ENCODE measurements around the gene NGEF.
A peak's percentile ranks its signal among the peaks of the same experiment; 100 is the strongest.

NGEF gene

DNA sequence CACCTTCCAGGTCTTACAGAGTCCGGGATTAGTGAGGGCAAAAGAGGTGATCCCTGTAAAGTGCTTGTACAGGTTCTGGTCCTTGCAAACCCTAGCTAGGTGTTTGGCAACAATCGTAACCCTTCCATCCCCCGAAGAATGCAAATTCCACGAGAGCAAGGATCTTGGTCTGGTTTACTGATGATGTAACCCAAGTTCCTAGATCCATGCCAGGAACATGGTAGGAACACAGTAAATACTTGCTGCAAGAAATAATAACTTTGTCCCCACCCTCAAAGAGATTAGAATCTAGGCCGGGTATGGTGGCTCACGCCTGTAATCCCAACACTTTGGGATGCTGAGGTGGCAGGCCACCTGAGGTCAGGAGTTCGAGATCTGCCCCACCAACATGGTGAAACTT lies 12.7 kb upstream of the NGEF start:
- peaks cover 1% of the 10 kb centered on the region for H3K9me3 ChIP-seq (ENCODE audit: insufficient read depth, low read depth, low read length)
- H3K27me3 ChIP-seq (ENCODE audit: insufficient read depth, low read length): no peaks in the 10 kb centered on the region
- no peak overlapping the region for H3K4me3 ChIP-seq (ENCODE audit: low read depth, low read length)
- H3K23ac ChIP-seq (ENCODE audit: low read length): no peak overlapping the region
- no peak overlapping the region for H2BK12ac ChIP-seq (ENCODE audit: low read length)
- H4K8ac ChIP-seq (ENCODE audit: low read depth, low read length): no peak overlapping the region
- H2BK120ac ChIP-seq (ENCODE audit: insufficient read depth, low read length, poor library complexity): no peak overlapping the region
- no peak overlapping the region for H2BK5ac ChIP-seq (ENCODE audit: low read depth, low read length, poor library complexity)
- DNase-seq: peak; percentile 55 to 78
- WGBS (ENCODE audit: extremely low coverage, insufficient coverage, insufficient read length): no CpG with 5 or more reads among the region's 7 CpGs
- no peak overlapping the region for H4K91ac ChIP-seq (ENCODE audit: low read depth, low read length)
- H3K4me1 ChIP-seq (ENCODE audit: control insufficient read depth in 1 of 2, insufficient read depth in 2 of 2, low read length in 2 of 2): peaks cover 15 to 17% of the 10 kb centered on the region in 2 experiments
- peaks cover 2% of the 10 kb centered on the region for H3K79me2 ChIP-seq (ENCODE audit: control insufficient read depth, insufficient read depth, low read length, poor library complexity)
- no peak overlapping the region for H3K18ac ChIP-seq (ENCODE audit: low read length)
- no peaks in the 10 kb centered on the region for H3K36me3 ChIP-seq (ENCODE audit: control insufficient read depth in 1 of 2, insufficient read depth in 2 of 2, low read length in 2 of 2)
- H3K14ac ChIP-seq (ENCODE audit: low read length): no peak overlapping the region
- H3K4me2 ChIP-seq (ENCODE audit: low read length): no peak overlapping the region
- H3K4ac ChIP-seq (ENCODE audit: low read depth, low read length): no peak overlapping the region
- no peak overlapping the region for H2AK5ac ChIP-seq (ENCODE audit: low read length)
- H4K12ac ChIP-seq (ENCODE audit: low read depth, low read length): no peak overlapping the region
- H2AFZ ChIP-seq (ENCODE audit: insufficient read depth, low read length, poor library complexity): no peak overlapping the region
- H3K79me1 ChIP-seq (ENCODE audit: low read length): no peaks in the 10 kb centered on the region
- no peak overlapping the region for H3K27ac ChIP-seq (ENCODE audit: low read depth, low read length)
- no peak overlapping the region for H3K9ac ChIP-seq (ENCODE audit: low read length)

DNA sequence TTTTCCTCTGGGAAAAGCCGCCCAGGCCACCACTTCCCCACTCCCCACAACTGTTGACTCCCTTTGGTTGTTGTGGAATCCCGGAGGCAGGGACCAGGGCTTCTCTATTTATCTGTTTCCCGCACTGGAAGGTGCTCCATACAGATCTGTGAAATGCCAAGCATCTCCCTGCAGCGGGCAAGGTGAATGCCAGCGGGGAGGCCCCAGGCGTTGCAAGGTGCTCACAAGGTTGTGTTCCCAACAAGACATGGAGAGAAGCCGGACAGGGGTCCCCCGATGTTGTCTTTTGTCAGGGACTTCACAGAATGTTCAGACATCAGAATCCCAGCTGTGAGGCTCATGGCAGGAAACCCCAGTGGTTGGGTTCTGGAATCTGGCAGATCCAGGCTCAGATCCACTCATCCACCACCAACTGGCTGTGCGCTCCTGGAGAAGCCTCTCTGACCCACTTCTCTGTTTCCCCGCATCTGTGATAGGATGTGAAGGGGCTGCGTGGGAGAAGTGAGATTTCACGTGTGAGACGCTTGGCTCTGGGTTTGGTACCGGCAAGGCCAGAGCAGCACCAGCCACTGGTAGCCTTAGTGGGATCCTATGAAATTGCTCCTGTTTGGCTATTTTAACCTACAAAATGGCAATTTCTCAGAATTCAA lies 10.8 kb upstream of the NGEF start:
- DNase-seq: peak; percentile 65 to 82

DNA sequence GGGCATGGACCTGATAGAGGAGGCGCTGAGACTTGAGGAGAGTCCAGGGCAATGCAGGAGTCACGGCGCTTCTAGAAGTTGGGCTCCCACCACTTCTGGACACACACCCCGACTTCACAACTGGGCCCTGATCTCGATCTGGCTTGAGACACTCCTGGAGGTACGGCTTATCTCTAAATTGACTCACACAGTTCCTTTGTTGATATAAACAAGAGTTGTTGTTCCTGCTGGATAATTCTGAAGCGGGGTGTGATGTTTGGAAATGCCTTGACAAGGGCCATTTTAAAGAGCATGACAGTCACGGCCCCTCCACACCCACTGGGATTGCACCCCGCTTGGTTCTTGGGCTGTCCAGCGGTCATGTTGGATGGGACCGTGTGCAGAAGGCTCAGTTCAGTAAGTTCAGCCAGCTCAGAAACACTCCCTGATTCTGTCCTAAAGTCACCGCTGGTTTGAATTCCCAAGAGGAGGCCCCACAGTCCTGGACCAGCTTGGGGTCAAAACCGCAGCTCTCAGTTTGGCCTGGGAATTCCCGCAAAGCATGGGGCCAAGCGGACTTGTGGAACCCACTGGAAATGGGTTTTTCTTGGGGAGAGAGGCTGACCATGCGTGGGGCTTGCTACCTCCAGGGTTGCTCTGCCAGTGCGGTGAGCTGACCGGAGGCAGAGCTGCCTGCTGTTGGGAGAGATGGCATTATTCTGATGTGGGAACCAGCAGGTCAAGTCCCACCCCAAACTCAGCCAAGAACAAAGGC lies 10.1 kb upstream of the NGEF start:
- H2BK120ac ChIP-seq (ENCODE audit: insufficient read depth, low read length, poor library complexity): no peak overlapping the region
- H3K9me3 ChIP-seq (ENCODE audit: insufficient read depth, low read depth, low read length): peaks cover 1% of the 10 kb centered on the region
- H3K4me2 ChIP-seq (ENCODE audit: low read length): no peak overlapping the region
- whole genome bisulfite sequencing (ENCODE audit: extremely low coverage, insufficient coverage, insufficient read length): no CpG with 5 or more reads among the region's 18 CpGs
- no peak overlapping the region for H4K12ac ChIP-seq (ENCODE audit: low read depth, low read length)
- H4K8ac ChIP-seq (ENCODE audit: low read depth, low read length): no peak overlapping the region
- no peak overlapping the region for H3K23ac ChIP-seq (ENCODE audit: low read length)
- no peak overlapping the region for H2BK5ac ChIP-seq (ENCODE audit: low read depth, low read length, poor library complexity)
- no peak overlapping the region for H2BK12ac ChIP-seq (ENCODE audit: low read length)
- no peaks in the 10 kb centered on the region for H3K36me3 ChIP-seq (ENCODE audit: control insufficient read depth in 1 of 2, insufficient read depth in 2 of 2, low read length in 2 of 2)
- no peaks in the 10 kb centered on the region for H3K79me1 ChIP-seq (ENCODE audit: low read length)
- peak overlapping the region; percentile 7 for H2AK5ac ChIP-seq (ENCODE audit: low read length)
- H3K27me3 ChIP-seq (ENCODE audit: insufficient read depth, low read length): no peaks in the 10 kb centered on the region
- no peak overlapping the region for H3K4ac ChIP-seq (ENCODE audit: low read depth, low read length)
- H3K9ac ChIP-seq (ENCODE audit: low read length): no peak overlapping the region
- peak overlapping the region; percentile 37 for H4K91ac ChIP-seq (ENCODE audit: low read depth, low read length)
- no peak overlapping the region for H3K27ac ChIP-seq (ENCODE audit: low read depth, low read length)
- H3K79me2 ChIP-seq (ENCODE audit: control insufficient read depth, insufficient read depth, low read length, poor library complexity): peaks cover 2% of the 10 kb centered on the region
- no peak overlapping the region for H2AFZ ChIP-seq (ENCODE audit: insufficient read depth, low read length, poor library complexity)
- H3K4me1 ChIP-seq (ENCODE audit: control insufficient read depth in 1 of 2, insufficient read depth in 2 of 2, low read length in 2 of 2): peaks cover 15 to 17% of the 10 kb centered on the region in 2 experiments
- DNase-seq: peak in 1 of 2 donors; percentile 8
- no peak overlapping the region for H3K14ac ChIP-seq (ENCODE audit: low read length)
- H3K18ac ChIP-seq (ENCODE audit: low read length): no peak overlapping the region
- no peak overlapping the region for H3K4me3 ChIP-seq (ENCODE audit: low read depth, low read length)

More for the DNA sequence above, 10.8 kb upstream of the NGEF start:
- Histone ChIP-seq H3K27me3 (ENCODE audit: insufficient read depth, low read length) (no peaks in the 10 kb centered on the region), H3K79me2 (ENCODE audit: control insufficient read depth, insufficient read depth, low read length, poor library complexity) (peaks cover 2% of the 10 kb centered on the region), H3K79me1 (ENCODE audit: low read length) (no peaks in the 10 kb centered on the region), H2BK5ac (ENCODE audit: low read depth, low read length, poor library complexity) (no peak overlapping the region), H4K12ac (ENCODE audit: low read depth, low read length) (no peak overlapping the region), H2BK120ac (ENCODE audit: insufficient read depth, low read length, poor library complexity) (no peak overlapping the region), H3K27ac (ENCODE audit: low read depth, low read length) (no peak overlapping the region), H3K4me2 (ENCODE audit: low read length) (no peak overlapping the region), H3K9me3 (ENCODE audit: insufficient read depth, low read depth, low read length) (peaks cover 1% of the 10 kb centered on the region), H3K4ac (ENCODE audit: low read depth, low read length) (no peak overlapping the region), H4K91ac (ENCODE audit: low read depth, low read length) (peak overlapping the region; percentile 37), H2AK5ac (ENCODE audit: low read length) (peak overlapping the region; percentile 7), H2AFZ (ENCODE audit: insufficient read depth, low read length, poor library complexity) (no peak overlapping the region), H3K4me3 (ENCODE audit: low read depth, low read length) (no peak overlapping the region), H3K14ac (ENCODE audit: low read length) (no peak overlapping the region), H3K9ac (ENCODE audit: low read length) (no peak overlapping the region), H2BK12ac (ENCODE audit: low read length) (no peak overlapping the region), H3K4me1 (ENCODE audit: control insufficient read depth in 1 of 2, insufficient read depth in 2 of 2, low read length in 2 of 2) (peaks cover 15 to 17% of the 10 kb centered on the region in 2 experiments), H3K36me3 (ENCODE audit: control insufficient read depth in 1 of 2, insufficient read depth in 2 of 2, low read length in 2 of 2) (no peaks in the 10 kb centered on the region), H3K18ac (ENCODE audit: low read length) (no peak overlapping the region), H3K23ac (ENCODE audit: low read length) (no peak overlapping the region), H4K8ac (ENCODE audit: low read depth, low read length) (no peak overlapping the region)
- WGBS (ENCODE audit: extremely low coverage, insufficient coverage, insufficient read length): no CpG with 5 or more reads among the region's 14 CpGs

DNA sequence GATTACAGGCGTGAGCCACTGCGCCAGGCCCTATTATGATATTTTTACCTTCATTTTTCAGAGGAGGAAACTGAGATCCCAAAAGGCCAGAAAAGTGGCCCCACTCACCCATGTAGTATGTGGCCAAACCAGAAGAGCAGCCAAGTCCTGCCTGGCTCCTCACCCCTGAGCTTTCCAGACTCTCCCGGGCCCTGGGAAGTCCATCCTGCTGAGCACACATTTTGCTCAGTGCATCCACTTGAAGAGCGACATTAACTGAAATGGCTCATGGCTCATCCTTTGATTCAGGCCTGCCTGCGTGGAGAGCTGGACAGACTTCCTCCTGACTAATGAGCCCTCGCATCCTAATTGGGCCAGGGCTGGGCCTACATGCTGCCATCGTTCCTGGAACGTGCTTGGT lies 9.5 kb upstream of the NGEF start:
- H3K4me3 ChIP-seq (ENCODE audit: low read depth, low read length): no peak overlapping the region
- WGBS (ENCODE audit: extremely low coverage, insufficient coverage, insufficient read length): no CpG with 5 or more reads among the region's 8 CpGs
- peaks cover 1% of the 10 kb centered on the region for H3K9me3 ChIP-seq (ENCODE audit: insufficient read depth, low read depth, low read length)

More for the DNA sequence above, 9.5 kb upstream of the NGEF start:
- no peaks in the 10 kb centered on the region for H3K27me3 ChIP-seq (ENCODE audit: insufficient read depth, low read length)
- DNase-seq: peak; percentile 93 to 96
- no peak overlapping the region for H4K12ac ChIP-seq (ENCODE audit: low read depth, low read length)
- H3K18ac ChIP-seq (ENCODE audit: low read length): no peak overlapping the region
- H3K79me1 ChIP-seq (ENCODE audit: low read length): no peaks in the 10 kb centered on the region
- peaks cover 15 to 17% of the 10 kb centered on the region in 2 experiments for H3K4me1 ChIP-seq (ENCODE audit: control insufficient read depth in 1 of 2, insufficient read depth in 2 of 2, low read length in 2 of 2)
- no peak overlapping the region for H3K4ac ChIP-seq (ENCODE audit: low read depth, low read length)
- H2AK5ac ChIP-seq (ENCODE audit: low read length): no peak overlapping the region
- no peak overlapping the region for H3K9ac ChIP-seq (ENCODE audit: low read length)
- H2BK120ac ChIP-seq (ENCODE audit: insufficient read depth, low read length, poor library complexity): no peak overlapping the region
- H3K79me2 ChIP-seq (ENCODE audit: control insufficient read depth, insufficient read depth, low read length, poor library complexity): peaks cover 2% of the 10 kb centered on the region
- H3K4me2 ChIP-seq (ENCODE audit: low read length): no peak overlapping the region
- no peak overlapping the region for H3K27ac ChIP-seq (ENCODE audit: low read depth, low read length)
- H2BK12ac ChIP-seq (ENCODE audit: low read length): no peak overlapping the region
- H3K36me3 ChIP-seq (ENCODE audit: control insufficient read depth in 1 of 2, insufficient read depth in 2 of 2, low read length in 2 of 2): no peaks in the 10 kb centered on the region
- no peak overlapping the region for H3K14ac ChIP-seq (ENCODE audit: low read length)
- no peak overlapping the region for H4K8ac ChIP-seq (ENCODE audit: low read depth, low read length)
- no peak overlapping the region for H2AFZ ChIP-seq (ENCODE audit: insufficient read depth, low read length, poor library complexity)
- no peak overlapping the region for H4K91ac ChIP-seq (ENCODE audit: low read depth, low read length)
- H3K23ac ChIP-seq (ENCODE audit: low read length): no peak overlapping the region
- no peak overlapping the region for H2BK5ac ChIP-seq (ENCODE audit: low read depth, low read length, poor library complexity)
